ENCODE measurements around the gene STAB2. TPM values are rescaled to one million over a fixed set of nuclear protein-coding genes. Genes with fewer than 3 reads are reported as not detected.

STAB2 gene
- total and polyA plus RNA-seq, 4 experiments from 2014 or later: not detected

DNA sequence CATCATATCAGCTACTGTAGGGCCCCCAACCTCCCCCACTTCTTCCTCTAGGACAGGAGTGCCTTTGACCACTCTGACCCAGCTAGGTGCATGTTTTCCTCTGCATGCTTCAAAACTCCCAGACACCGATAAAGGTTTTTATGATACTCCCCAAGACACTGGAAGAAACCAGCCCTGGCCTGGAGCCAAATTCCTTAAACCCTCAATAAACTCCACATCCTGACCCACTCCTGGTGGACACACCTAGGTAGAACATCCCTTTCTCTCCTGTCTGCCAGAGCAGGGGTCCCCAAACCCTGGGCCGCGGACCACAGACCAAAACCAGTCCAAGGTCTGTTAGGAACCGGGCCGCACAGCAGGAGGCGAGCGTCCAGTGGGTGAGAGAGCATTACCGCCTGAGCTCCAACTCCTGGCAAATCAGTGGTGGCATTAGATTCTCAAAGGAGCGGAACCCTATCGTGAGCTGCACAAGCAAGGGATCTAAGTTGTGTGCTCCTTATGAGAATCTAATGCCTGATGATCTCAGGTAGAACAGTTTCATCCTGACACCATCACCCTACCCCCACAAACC is 204.4 kb downstream of the STAB2 start:
- peaks cover 31 to 38% of the 10 kb centered on the region in 2 donors for H3K36me3 Mint-ChIP-seq
- Histone ChIP-seq H3K4me1 (ENCODE audit: insufficient read depth, low read length) (no peaks in the 10 kb centered on the region), H3K27me3 (ENCODE audit: insufficient read depth, low read length) (no peaks in the 10 kb centered on the region), H3K36me3 (ENCODE audit: insufficient read depth, low read length) (peaks cover 6% of the 10 kb centered on the region), H3K4me3 (ENCODE audit: low read length in 2 of 2) (no peak overlapping the region), H3K9me3 (ENCODE audit: control insufficient read depth in 1 of 2, low read length in 2 of 2) (no peaks in the 10 kb centered on the region), H3K27ac (ENCODE audit: low read depth, low read length) (no peak overlapping the region)
- peak overlapping the region in 1 of 7 donors; percentile 36 for H3K27ac Mint-ChIP-seq
- DNase-seq: no peak
- no peaks in the 10 kb centered on the region for H3K9me3 Mint-ChIP-seq
- ChIA-PET POLR2A (ENCODE audit: partially characterized antibody) (no interaction called here), CTCF (ENCODE audit: partially characterized antibody) (no interaction called here)
- intact Hi-C loops (cut with micrococcal nuclease): no loop called here
- no peaks in the 10 kb centered on the region for H3K4me1 Mint-ChIP-seq
- H3K27me3 Mint-ChIP-seq: no peaks in the 10 kb centered on the region
- no peak overlapping the region for H3K4me3 Mint-ChIP-seq

DNA sequence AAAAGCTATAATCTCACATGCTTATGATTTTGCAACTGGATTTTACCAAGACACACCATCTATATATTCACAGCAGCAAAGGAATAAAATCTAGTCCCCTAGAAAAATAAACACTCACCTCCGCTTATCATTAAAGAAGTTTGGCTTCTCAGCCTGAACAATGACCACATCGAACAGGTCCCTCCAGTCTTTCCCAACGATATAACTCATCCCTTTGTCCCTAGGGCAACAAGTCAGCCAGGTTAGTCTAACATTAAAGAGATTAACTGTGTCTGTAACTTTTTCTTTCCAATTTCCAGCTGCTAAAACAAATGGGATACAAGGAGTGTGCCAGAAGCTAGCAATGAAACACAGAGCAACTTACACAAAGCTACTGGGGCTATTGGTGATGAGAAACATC is 206.0 kb downstream of the STAB2 start:
- Histone ChIP-seq H3K9me3 (ENCODE audit: control insufficient read depth in 1 of 2, low read length in 2 of 2) (no peaks in the 10 kb centered on the region), H3K36me3 (ENCODE audit: insufficient read depth, low read length) (peaks cover 6% of the 10 kb centered on the region), H3K4me1 (ENCODE audit: insufficient read depth, low read length) (no peaks in the 10 kb centered on the region), H3K27me3 (ENCODE audit: insufficient read depth, low read length) (no peaks in the 10 kb centered on the region), H3K27ac (ENCODE audit: low read depth, low read length) (no peak overlapping the region), H3K4me3 (ENCODE audit: low read length in 2 of 2) (no peak overlapping the region)
- Mint-ChIP-seq H3K36me3 (peaks cover 44 to 47% of the 10 kb centered on the region in 2 donors), H3K27me3 (no peaks in the 10 kb centered on the region), H3K9me3 (no peaks in the 10 kb centered on the region), H3K4me3 (no peak overlapping the region), H3K27ac (no peak overlapping the region), H3K4me1 (no peaks in the 10 kb centered on the region)
- CTCF ChIA-PET (ENCODE audit: partially characterized antibody): no interaction called here
- no peak for DNase-seq
- intact Hi-C loops (cut with micrococcal nuclease): no loop called here
- POLR2A ChIA-PET (ENCODE audit: partially characterized antibody): no interaction called here

DNA sequence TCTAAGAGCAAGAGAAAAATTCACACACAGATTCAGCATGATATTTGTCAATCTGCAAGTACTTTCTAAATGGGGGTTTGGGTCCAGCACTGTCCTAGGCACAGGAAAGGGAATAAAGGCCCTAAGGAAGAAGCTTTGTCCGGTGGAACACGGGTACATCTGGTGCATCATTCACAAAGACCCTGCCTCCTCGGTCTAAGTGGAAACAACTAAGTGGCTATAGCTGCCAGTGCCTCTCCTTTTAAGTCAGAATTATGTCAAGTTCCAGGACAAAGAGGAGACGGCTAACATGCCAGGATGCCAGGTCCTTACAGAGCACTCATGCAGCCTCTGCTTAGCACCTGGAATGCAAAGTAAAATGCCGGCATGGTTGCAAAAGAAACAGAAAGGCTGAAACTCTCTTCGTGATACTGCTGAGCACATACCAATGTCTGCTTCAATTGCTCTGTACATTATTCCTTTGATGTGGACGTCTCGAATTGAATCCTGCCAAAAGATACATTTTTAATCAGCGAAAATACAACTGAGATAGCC is 206.5 kb downstream of the STAB2 start:
- Mint-ChIP-seq H3K9me3 (no peaks in the 10 kb centered on the region), H3K27ac (no peak overlapping the region), H3K27me3 (no peaks in the 10 kb centered on the region), H3K4me1 (no peaks in the 10 kb centered on the region), H3K36me3 (peaks cover 49 to 52% of the 10 kb centered on the region in 2 donors), H3K4me3 (no peak overlapping the region)
- no peaks in the 10 kb centered on the region for H3K4me1 ChIP-seq (ENCODE audit: insufficient read depth, low read length)
- no peak overlapping the region for H3K4me3 ChIP-seq (ENCODE audit: low read length in 2 of 2)
- CTCF ChIA-PET (ENCODE audit: partially characterized antibody): no interaction called here
- no peak overlapping the region for H3K27ac ChIP-seq (ENCODE audit: low read depth, low read length)
- DNase-seq: no peak
- H3K9me3 ChIP-seq (ENCODE audit: control insufficient read depth in 1 of 2, low read length in 2 of 2): no peaks in the 10 kb centered on the region
- H3K27me3 ChIP-seq (ENCODE audit: insufficient read depth, low read length): no peaks in the 10 kb centered on the region
- intact Hi-C loops (cut with micrococcal nuclease): no loop called here
- POLR2A ChIA-PET (ENCODE audit: partially characterized antibody): no interaction called here
- H3K36me3 ChIP-seq (ENCODE audit: insufficient read depth, low read length): peaks cover 6% of the 10 kb centered on the region

DNA sequence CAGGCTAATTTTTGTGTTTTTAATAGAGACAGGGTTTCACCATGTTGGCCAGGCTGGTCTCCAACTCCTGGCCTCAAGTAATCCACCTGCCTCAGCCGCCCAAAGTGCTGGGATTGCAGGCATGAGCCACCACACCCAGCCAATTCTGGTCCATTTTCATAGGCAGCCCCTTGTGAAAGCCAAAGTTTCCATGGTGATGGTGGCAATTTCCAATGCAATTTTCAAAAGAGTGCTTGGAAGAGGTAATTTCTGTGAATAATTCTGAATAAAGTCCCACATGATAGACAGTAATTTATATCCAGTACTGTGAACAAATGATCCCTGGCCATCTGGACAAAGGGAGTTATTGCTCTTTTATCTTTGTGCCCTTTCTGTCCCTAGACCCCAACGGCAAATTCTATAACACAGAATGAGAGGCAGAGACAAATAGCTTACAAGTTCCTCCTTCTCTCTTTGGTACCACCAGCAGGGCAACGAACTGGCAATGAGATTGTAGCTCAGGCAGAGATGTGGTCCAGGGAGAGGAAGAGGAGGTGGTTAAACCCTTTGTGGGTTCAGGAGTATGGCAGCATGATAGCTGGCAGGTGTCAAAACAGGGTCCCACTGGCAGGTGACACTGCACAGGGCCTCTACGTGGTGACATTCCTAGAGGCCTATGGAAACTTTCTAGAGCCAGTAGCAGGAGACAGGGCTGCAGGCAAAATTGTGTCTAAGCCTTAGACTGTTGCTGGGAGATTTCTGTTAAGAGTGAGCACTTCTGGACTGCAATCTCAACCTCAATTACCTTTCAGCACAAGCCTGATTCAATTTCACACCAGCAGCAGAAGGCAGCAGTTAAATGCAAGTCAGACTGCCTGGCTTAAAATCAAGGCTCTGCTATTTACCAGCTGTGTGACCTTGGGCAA is 207.5 kb downstream of the STAB2 start:
- H3K9me3 ChIP-seq (ENCODE audit: control insufficient read depth in 1 of 2, low read length in 2 of 2): no peaks in the 10 kb centered on the region
- ChIA-PET CTCF (ENCODE audit: partially characterized antibody) (no interaction called here), POLR2A (ENCODE audit: partially characterized antibody) (no interaction called here)
- Mint-ChIP-seq H3K9me3 (no peaks in the 10 kb centered on the region), H3K27me3 (no peaks in the 10 kb centered on the region), H3K27ac (no peak overlapping the region), H3K36me3 (peaks cover 54 to 55% of the 10 kb centered on the region in 2 donors), H3K4me1 (no peaks in the 10 kb centered on the region), H3K4me3 (no peak overlapping the region)
- no peak overlapping the region for H3K27ac ChIP-seq (ENCODE audit: low read depth, low read length)
- peaks cover 6% of the 10 kb centered on the region for H3K36me3 ChIP-seq (ENCODE audit: insufficient read depth, low read length)
- H3K4me1 ChIP-seq (ENCODE audit: insufficient read depth, low read length): no peaks in the 10 kb centered on the region
- H3K27me3 ChIP-seq (ENCODE audit: insufficient read depth, low read length): no peaks in the 10 kb centered on the region
- no peak for DNase-seq
- H3K4me3 ChIP-seq (ENCODE audit: low read length in 2 of 2): no peak overlapping the region
- intact Hi-C loops (cut with micrococcal nuclease): no loop called here

DNA sequence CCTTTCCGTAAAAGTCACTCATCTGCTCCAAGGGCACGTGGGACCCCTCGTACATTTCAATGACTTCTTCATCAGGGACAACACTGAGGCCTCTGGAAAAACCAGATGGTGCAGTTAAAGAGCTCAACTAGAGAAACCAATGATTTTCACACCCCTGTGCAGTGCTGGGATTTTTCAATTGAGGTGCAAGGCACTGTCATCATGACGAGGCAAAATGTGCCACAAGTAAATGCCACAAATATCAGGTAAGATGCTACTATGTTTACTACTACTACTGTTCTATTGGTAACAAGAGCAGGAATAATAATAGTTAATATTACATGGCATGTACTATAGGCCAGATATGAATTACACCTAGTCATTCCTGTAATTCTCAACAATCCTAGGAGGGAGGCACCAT is 211.5 kb downstream of the STAB2 start:
- no peaks in the 10 kb centered on the region for H3K27me3 Mint-ChIP-seq
- H3K9me3 ChIP-seq (ENCODE audit: control insufficient read depth in 1 of 2, low read length in 2 of 2): no peaks in the 10 kb centered on the region
- H3K4me3 Mint-ChIP-seq: no peak overlapping the region
- H3K4me1 Mint-ChIP-seq: no peaks in the 10 kb centered on the region
- peaks cover 6% of the 10 kb centered on the region for H3K36me3 ChIP-seq (ENCODE audit: insufficient read depth, low read length)
- no peak overlapping the region for H3K27ac ChIP-seq (ENCODE audit: low read depth, low read length)
- ChIA-PET CTCF (ENCODE audit: partially characterized antibody) (interaction anchor here (0.6 kb wide), 1 partner anchor 20 kb away, joined by 3 read pairs; no protein-coding TSS in a partner anchor), POLR2A (ENCODE audit: partially characterized antibody) (no interaction called here)
- H3K9me3 Mint-ChIP-seq: no peaks in the 10 kb centered on the region
- no peak overlapping the region for H3K27ac Mint-ChIP-seq
- H3K4me3 ChIP-seq (ENCODE audit: low read length in 2 of 2): no peak overlapping the region
- peaks cover 36 to 54% of the 10 kb centered on the region in 2 donors for H3K36me3 Mint-ChIP-seq
- no peaks in the 10 kb centered on the region for H3K4me1 ChIP-seq (ENCODE audit: insufficient read depth, low read length)
- DNase-seq: no peak
- no peaks in the 10 kb centered on the region for H3K27me3 ChIP-seq (ENCODE audit: insufficient read depth, low read length)
- intact Hi-C loops (cut with micrococcal nuclease): no loop called here

DNA sequence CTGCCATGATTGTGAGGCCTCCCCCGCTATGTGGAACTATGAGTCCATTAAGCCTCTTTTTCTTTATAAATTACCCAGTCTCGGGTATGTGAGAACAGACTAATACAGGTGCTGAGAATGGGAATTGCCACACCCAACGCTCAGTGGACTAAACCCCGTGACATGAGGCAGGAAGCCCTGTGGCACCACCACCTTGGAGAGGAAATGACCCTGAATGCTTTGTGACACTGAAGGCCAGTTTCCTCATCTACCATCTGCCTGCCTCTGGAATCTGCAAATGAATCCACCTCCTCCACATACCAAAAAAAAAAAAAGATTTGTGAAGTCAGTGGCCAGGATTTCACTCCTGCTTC is 212.4 kb downstream of the STAB2 start:
- Mint-ChIP-seq H3K27me3 (no peaks in the 10 kb centered on the region), H3K4me3 (peak overlapping the region in 1 of 8 donors; percentile 63), H3K27ac (no peak overlapping the region), H3K36me3 (peaks cover 33 to 58% of the 10 kb centered on the region in 2 donors), H3K9me3 (no peaks in the 10 kb centered on the region), H3K4me1 (no peaks in the 10 kb centered on the region)
- no peak for DNase-seq
- ChIA-PET POLR2A (ENCODE audit: partially characterized antibody) (no interaction called here), CTCF (ENCODE audit: partially characterized antibody) (no interaction called here)
- Histone ChIP-seq H3K4me3 (ENCODE audit: low read length in 2 of 2) (no peak overlapping the region), H3K27me3 (ENCODE audit: insufficient read depth, low read length) (no peaks in the 10 kb centered on the region), H3K27ac (ENCODE audit: low read depth, low read length) (no peak overlapping the region), H3K36me3 (ENCODE audit: insufficient read depth, low read length) (peaks cover 4% of the 10 kb centered on the region), H3K4me1 (ENCODE audit: insufficient read depth, low read length) (no peaks in the 10 kb centered on the region), H3K9me3 (ENCODE audit: control insufficient read depth in 1 of 2, low read length in 2 of 2) (no peaks in the 10 kb centered on the region)
- intact Hi-C loops (cut with micrococcal nuclease): no loop called here

DNA sequence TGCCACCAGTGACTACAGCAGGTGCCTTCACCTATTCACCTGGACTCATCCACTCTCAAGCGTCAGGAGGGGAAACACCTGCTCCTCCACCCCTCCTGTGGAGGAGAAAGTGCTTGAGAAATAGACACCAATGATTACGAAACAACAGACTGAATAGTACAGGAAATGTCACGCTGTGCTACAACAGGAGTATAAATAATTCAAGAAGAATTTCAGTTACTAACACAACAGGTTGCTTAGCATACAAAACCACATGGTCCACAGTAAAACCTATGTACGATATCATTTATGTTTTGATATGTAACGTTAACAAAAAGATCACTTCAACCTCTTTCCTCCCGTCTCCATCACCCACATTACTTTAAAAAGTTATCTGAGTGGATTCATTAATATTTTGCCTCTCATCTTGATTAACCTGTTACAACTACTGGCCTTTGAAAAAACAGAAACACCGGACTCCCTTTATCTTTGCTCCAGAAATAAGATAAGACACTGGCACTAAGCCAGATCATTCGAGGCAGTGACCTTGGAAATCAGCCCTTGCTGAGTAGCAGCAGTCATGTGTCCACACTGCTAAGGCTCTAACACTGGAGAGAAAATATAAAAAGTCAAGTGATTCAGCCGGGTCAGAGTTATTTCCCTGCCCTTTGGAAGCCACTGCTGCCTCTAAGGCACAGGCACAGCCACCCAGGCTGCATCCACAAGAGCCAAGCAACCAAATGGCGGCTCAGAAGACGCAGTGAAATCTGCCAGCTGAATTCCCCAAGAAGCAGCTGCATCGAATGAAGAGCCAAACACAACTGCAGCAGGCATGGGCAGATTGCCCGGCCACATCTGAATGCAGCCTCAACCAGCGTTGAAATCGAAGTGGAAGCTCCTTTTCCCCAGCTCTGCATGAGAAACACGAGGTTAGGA is 213.0 kb downstream of the STAB2 start:
- no peaks in the 10 kb centered on the region for H3K4me1 ChIP-seq (ENCODE audit: insufficient read depth, low read length)
- no peak overlapping the region for H3K4me3 ChIP-seq (ENCODE audit: low read length in 2 of 2)
- H3K36me3 ChIP-seq (ENCODE audit: insufficient read depth, low read length): no peaks in the 10 kb centered on the region
- H3K27ac Mint-ChIP-seq: peak overlapping the region in 1 of 7 donors; percentile 29
- no peaks in the 10 kb centered on the region for H3K4me1 Mint-ChIP-seq
- H3K27me3 Mint-ChIP-seq: no peaks in the 10 kb centered on the region
- no peaks in the 10 kb centered on the region for H3K27me3 ChIP-seq (ENCODE audit: insufficient read depth, low read length)
- no peaks in the 10 kb centered on the region for H3K9me3 ChIP-seq (ENCODE audit: control insufficient read depth in 1 of 2, low read length in 2 of 2)
- peaks cover 29 to 56% of the 10 kb centered on the region in 2 donors for H3K36me3 Mint-ChIP-seq
- H3K9me3 Mint-ChIP-seq: no peaks in the 10 kb centered on the region
- DNase-seq: no peak
- H3K4me3 Mint-ChIP-seq: no peak overlapping the region
- no peak overlapping the region for H3K27ac ChIP-seq (ENCODE audit: low read depth, low read length)
- ChIA-PET POLR2A (ENCODE audit: partially characterized antibody) (no interaction called here), CTCF (ENCODE audit: partially characterized antibody) (no interaction called here)
- intact Hi-C loops (cut with micrococcal nuclease): no loop called here
